ENCODE measurements around the gene LRRC8C. TPM values are rescaled to one million over a fixed set of nuclear protein-coding genes. Genes with fewer than 3 reads are reported as not detected.

Gene LRRC8C
- total and polyA plus RNA-seq, 10 of the 15 experiments (the other 5 are each of a cell fraction or from before 2014, with no cell fraction given) = 2.3 to 16.3 (median 10.8) TPM

- TF ChIP-seq CBFB (IDR thresholded peaks at IDR 0.05; ENCODE audit: low read depth) (no peak), GATAD2B (conservative IDR thresholded peaks at IDR 0.05; ENCODE audit: low read depth) (no peak), SKIL (IDR thresholded peaks at IDR 0.05; ENCODE audit: low read depth, poor library complexity, severe bottlenecking) (no peak), HCFC1 (IDR thresholded peaks at IDR 0.05; ENCODE audit: low read length) (no peak), BRCA1 (IDR thresholded peaks at IDR 0.05; ENCODE audit: low read depth, low read length) (no peak), SRF (IDR thresholded peaks at IDR 0.05; ENCODE audit: low read depth in 2 of 2, low read length in 2 of 2) (no peak)
Measured at GRCh38 chr1:89609781-89610456, 23.0 kb upstream of the LRRC8C start (continued).

- H3K4me3 ChIP-seq = no peak overlapping the region
- ChIA-PET SMC1A (ENCODE audit: uncharacterized antibody, unreplicated experiment) (interaction anchor here (1.2 to 2.5 kb wide), 10 partner anchors 9 to 171 kb away, joined by 5 to 42 read pairs (median 13); partner anchors contain the start of gene LRRC8C), CTCF (interaction anchor here (1.8 to 3.1 kb wide), 7 partner anchors 9 to 171 kb away, joined by 6 to 22 read pairs (median 10); no protein-coding TSS in a partner anchor), POLR2A (interaction anchor here (1.1 to 1.2 kb wide), 2 partner anchors 9 to 153 kb away, joined by 3 read pairs; no protein-coding TSS in a partner anchor), RAD21 (ENCODE audit: unreplicated experiment) (interaction anchor here (1.3 to 2.6 kb wide), 8 partner anchors 10 to 299 kb away, joined by 3 to 28 read pairs (median 16); partner anchors contain the start of gene LRRC8C)
- intact Hi-C loops (cut with micrococcal nuclease; ENCODE audit: unreplicated experiment) = loop anchor here (5.0 kb wide), 1 partner anchor 152 kb away; no protein-coding TSS in a partner anchor
- H3K4me1 ChIP-seq (ENCODE audit: control insufficient read depth, insufficient read depth, low read length) = peaks cover 28% of the 10 kb centered on the region
- in situ Hi-C loops (cut with MboI) = no loop called here
- H4K20me1 ChIP-seq (ENCODE audit: control insufficient read depth, insufficient read depth) = no peaks in the 10 kb centered on the region
- H3K36me3 ChIP-seq (ENCODE audit: control insufficient read depth in 2 of 2, insufficient read depth in 2 of 2, low read length in 1 of 2) = no peaks in the 10 kb centered on the region
- WGBS (ENCODE audit: insufficient coverage, insufficient replicate concordance, low lambda C conversion rate, missing lambda C conversion rate) = 43% methylated on average over 15 of the region's 15 CpGs
- DNase-seq (ENCODE audit: low read depth, low spot score) (no peak), FAIRE-seq (no peak), ATAC-seq (peak; percentile 30)
- no peak overlapping the region for H2AFZ ChIP-seq (ENCODE audit: control insufficient read depth, low read depth, low read length)
- H3K9ac ChIP-seq (ENCODE audit: control insufficient read depth, insufficient read depth, low read length) = no peak overlapping the region
- no peaks in the 10 kb centered on the region; a peak in 1 of 4 replicates for H3K27me3 ChIP-seq (replicated peaks in 1 of 2; ENCODE audit: control insufficient read depth in 2 of 2, insufficient read depth in 2 of 2, low read length in 1 of 2)
- no peak overlapping the region for H3K4me2 ChIP-seq (ENCODE audit: control insufficient read depth, insufficient read depth)
- H3K27ac ChIP-seq (ENCODE audit: control insufficient read depth, insufficient read depth) = no peak overlapping the region
- H3K79me2 ChIP-seq (ENCODE audit: control insufficient read depth, insufficient read depth, low read length) = no peaks in the 10 kb centered on the region
- BruUV-seq (replicated peaks) = no TSS peak
- H3K9me3 ChIP-seq (replicated peaks; ENCODE audit: control insufficient read depth, insufficient read depth, low read length) = no peaks in the 10 kb centered on the region; the same call in 2 of the 3 replicates
- TF ChIP-seq RUNX3 (IDR thresholded peaks at IDR 0.05; ENCODE audit: low read length) = no peak
- no peak for TF ChIP-seq STAT3 (IDR thresholded peaks at IDR 0.05; ENCODE audit: low read depth, low read length)
- peak; percentile 50 for TF ChIP-seq MEF2B (IDR thresholded peaks at IDR 0.05; ENCODE audit: partially characterized antibody, poor library complexity, severe bottlenecking)
- TF ChIP-seq RFX5 (IDR thresholded peaks at IDR 0.05; ENCODE audit: low read depth, low read length) = no peak
- TF ChIP-seq IKZF2 (IDR thresholded peaks at IDR 0.05) = 0 out of 4 replicates have a peak, but pooled peaks of 1 of the 2 experiments have one; percentile 14
- TF ChIP-seq MLLT1 (IDR thresholded peaks at IDR 0.05) = 0 out of 2 replicates have a peak, but pooled peaks have one; percentile 21
- no peak for TF ChIP-seq RCOR1 (conservative IDR thresholded peaks at IDR 0.05; ENCODE audit: low read depth, low read length)
- peak; percentile 57; the same call in 1 of the 2 replicates for TF ChIP-seq ZBTB33 (IDR thresholded peaks at IDR 0.05)
- TF ChIP-seq ATF7 (IDR thresholded peaks at IDR 0.05; ENCODE audit: low read depth) = no peak
Measured at GRCh38 chr1:89610457-89611011, 22.4 kb upstream of the LRRC8C start.
